ENCODE measurements around the gene DIP2A.
"Not testable (repeated sequence)": the region's sequence is repeated elsewhere in the genome, so short reads cannot be mapped to it uniquely, and the experiment has no call there.

The DIP2A gene

GRCh38 chr21:46515109-46515508, 56.4 kb downstream of the DIP2A start:
- no peaks in the 10 kb centered on the region for H3K9me3 ChIP-seq (ENCODE audit: low read length)
- H3K36me3 ChIP-seq (ENCODE audit: insufficient read depth, low read length), result peaks cover 19% of the 10 kb centered on the region
- H3K4me3 ChIP-seq (ENCODE audit: low read depth in 1 of 2, low read length in 2 of 2), result no peak overlapping the region
- no peak overlapping the region for H3K27ac ChIP-seq (ENCODE audit: low read depth, low read length)
- H3K4me1 ChIP-seq (ENCODE audit: insufficient read depth, low read length), result peaks cover 6% of the 10 kb centered on the region
- no peaks in the 10 kb centered on the region for H3K27me3 ChIP-seq (ENCODE audit: control insufficient read depth in 1 of 2, insufficient read depth in 2 of 2, low read length in 2 of 2)
- no peak overlapping the region for H3K9ac ChIP-seq (ENCODE audit: low read length)

GRCh38 chr21:46516068-46516467, 57.4 kb downstream of the DIP2A start:
- no peak overlapping the region for H3K4me3 ChIP-seq (ENCODE audit: low read depth in 1 of 2, low read length in 2 of 2)
- peaks cover 17% of the 10 kb centered on the region for H3K36me3 ChIP-seq (ENCODE audit: insufficient read depth, low read length)
- peaks cover 6% of the 10 kb centered on the region for H3K4me1 ChIP-seq (ENCODE audit: insufficient read depth, low read length)
- no peak overlapping the region for H3K27ac ChIP-seq (ENCODE audit: low read depth, low read length)
- H3K27me3 ChIP-seq (ENCODE audit: control insufficient read depth in 1 of 2, insufficient read depth in 2 of 2, low read length in 2 of 2), result no peaks in the 10 kb centered on the region
- H3K9me3 ChIP-seq (ENCODE audit: low read length), result no peaks in the 10 kb centered on the region
- H3K9ac ChIP-seq (ENCODE audit: low read length), result no peak overlapping the region

- Histone ChIP-seq H3K27me3 (ENCODE audit: control insufficient read depth in 1 of 2, insufficient read depth in 2 of 2, low read length in 2 of 2) (no peaks in the 10 kb centered on the region), H3K9ac (ENCODE audit: low read length) (no peak overlapping the region), H3K4me1 (ENCODE audit: insufficient read depth, low read length) (peaks cover 6% of the 10 kb centered on the region), H3K27ac (ENCODE audit: low read depth, low read length) (no peak overlapping the region), H3K36me3 (ENCODE audit: insufficient read depth, low read length) (peaks cover 5% of the 10 kb centered on the region), H3K9me3 (ENCODE audit: low read length) (no peaks in the 10 kb centered on the region), H3K4me3 (ENCODE audit: low read depth in 1 of 2, low read length in 2 of 2) (no peak overlapping the region)
Measured at GRCh38 chr21:46517361-46517760, 58.7 kb downstream of the DIP2A start.

GRCh38 chr21:46518983-46519583, 60.4 kb downstream of the DIP2A start:
- no peak overlapping the region for H3K27ac ChIP-seq (ENCODE audit: low read depth, low read length)
- peaks cover 6% of the 10 kb centered on the region for H3K4me1 ChIP-seq (ENCODE audit: insufficient read depth, low read length)
- no peaks in the 10 kb centered on the region for H3K9me3 ChIP-seq (ENCODE audit: low read length)
- no peaks in the 10 kb centered on the region for H3K36me3 ChIP-seq (ENCODE audit: insufficient read depth, low read length)
- no peaks in the 10 kb centered on the region for H3K27me3 ChIP-seq (ENCODE audit: control insufficient read depth in 1 of 2, insufficient read depth in 2 of 2, low read length in 2 of 2)
- H3K4me3 ChIP-seq (ENCODE audit: low read depth in 1 of 2, low read length in 2 of 2), result no peak overlapping the region
- H3K9ac ChIP-seq (ENCODE audit: low read length), result no peak overlapping the region

GRCh38 chr21:46527393-46527792, 68.7 kb downstream of the DIP2A start:
- H3K27me3 ChIP-seq (ENCODE audit: control insufficient read depth in 1 of 2, insufficient read depth in 2 of 2, low read length in 2 of 2); H3K27ac ChIP-seq (ENCODE audit: low read depth, low read length); H3K4me1 ChIP-seq (ENCODE audit: insufficient read depth, low read length); H3K4me3 ChIP-seq (ENCODE audit: low read depth in 1 of 2, low read length in 2 of 2); H3K9ac ChIP-seq (ENCODE audit: low read length); H3K9me3 ChIP-seq (ENCODE audit: low read length): not testable (repeated sequence)
- peaks cover 20% of the 10 kb centered on the region for H3K36me3 ChIP-seq (ENCODE audit: insufficient read depth, low read length)

- H3K9me3 ChIP-seq (ENCODE audit: low read length), result no peaks in the 10 kb centered on the region
- H3K27ac ChIP-seq (ENCODE audit: low read depth, low read length), result no peak overlapping the region
Measured at GRCh38 chr21:46527801-46528200, 69.1 kb downstream of the DIP2A start.

GRCh38 chr21:46532080-46532479, 73.4 kb downstream of the DIP2A start:
- H3K27me3 ChIP-seq (ENCODE audit: control insufficient read depth in 1 of 2, insufficient read depth in 2 of 2, low read length in 2 of 2), result no peaks in the 10 kb centered on the region
- H3K4me1 ChIP-seq (ENCODE audit: insufficient read depth, low read length), result no peaks in the 10 kb centered on the region
- peaks cover 38% of the 10 kb centered on the region for H3K36me3 ChIP-seq (ENCODE audit: insufficient read depth, low read length)
- no peaks in the 10 kb centered on the region for H3K9me3 ChIP-seq (ENCODE audit: low read length)
- H3K27ac ChIP-seq (ENCODE audit: low read depth, low read length), result no peak overlapping the region
- no peak overlapping the region for H3K9ac ChIP-seq (ENCODE audit: low read length)
- no peak overlapping the region for H3K4me3 ChIP-seq (ENCODE audit: low read depth in 1 of 2, low read length in 2 of 2)

More at GRCh38 chr21:46527801-46528200, 69.1 kb downstream of the DIP2A start:
- no peaks in the 10 kb centered on the region for H3K27me3 ChIP-seq (ENCODE audit: control insufficient read depth in 1 of 2, insufficient read depth in 2 of 2, low read length in 2 of 2)
- no peaks in the 10 kb centered on the region for H3K4me1 ChIP-seq (ENCODE audit: insufficient read depth, low read length)
- no peak overlapping the region for H3K9ac ChIP-seq (ENCODE audit: low read length)
- no peak overlapping the region for H3K4me3 ChIP-seq (ENCODE audit: low read depth in 1 of 2, low read length in 2 of 2)
- peaks cover 20% of the 10 kb centered on the region for H3K36me3 ChIP-seq (ENCODE audit: insufficient read depth, low read length)

- no peaks in the 10 kb centered on the region for H3K27me3 ChIP-seq (ENCODE audit: control insufficient read depth in 1 of 2, insufficient read depth in 2 of 2, low read length in 2 of 2)
- peaks cover 66% of the 10 kb centered on the region for H3K36me3 ChIP-seq (ENCODE audit: insufficient read depth, low read length)
- H3K27ac ChIP-seq (ENCODE audit: low read depth, low read length), result no peak overlapping the region
- no peaks in the 10 kb centered on the region for H3K4me1 ChIP-seq (ENCODE audit: insufficient read depth, low read length)
- no peak overlapping the region for H3K4me3 ChIP-seq (ENCODE audit: low read depth in 1 of 2, low read length in 2 of 2)
- H3K9me3 ChIP-seq (ENCODE audit: low read length), result no peaks in the 10 kb centered on the region
- H3K9ac ChIP-seq (ENCODE audit: low read length), result no peak overlapping the region
Measured at GRCh38 chr21:46537026-46537425, 78.3 kb downstream of the DIP2A start.

- Histone ChIP-seq H3K4me1 (ENCODE audit: insufficient read depth, low read length) (no peaks in the 10 kb centered on the region), H3K9me3 (ENCODE audit: low read length) (no peaks in the 10 kb centered on the region), H3K27ac (ENCODE audit: low read depth, low read length) (no peak overlapping the region), H3K36me3 (ENCODE audit: insufficient read depth, low read length) (peaks cover 75% of the 10 kb centered on the region), H3K4me3 (ENCODE audit: low read depth in 1 of 2, low read length in 2 of 2) (no peak overlapping the region), H3K27me3 (ENCODE audit: control insufficient read depth in 1 of 2, insufficient read depth in 2 of 2, low read length in 2 of 2) (no peaks in the 10 kb centered on the region), H3K9ac (ENCODE audit: low read length) (no peak overlapping the region)
Measured at GRCh38 chr21:46538262-46538661, 79.6 kb downstream of the DIP2A start.

- H3K4me3 ChIP-seq (ENCODE audit: low read depth in 1 of 2, low read length in 2 of 2), result no peak overlapping the region
- no peaks in the 10 kb centered on the region for H3K9me3 ChIP-seq (ENCODE audit: low read length)
- H3K36me3 ChIP-seq (ENCODE audit: insufficient read depth, low read length), result peaks cover 75% of the 10 kb centered on the region
- no peak overlapping the region for H3K27ac ChIP-seq (ENCODE audit: low read depth, low read length)
- H3K4me1 ChIP-seq (ENCODE audit: insufficient read depth, low read length), result no peaks in the 10 kb centered on the region
- no peak overlapping the region for H3K9ac ChIP-seq (ENCODE audit: low read length)
- no peaks in the 10 kb centered on the region for H3K27me3 ChIP-seq (ENCODE audit: control insufficient read depth in 1 of 2, insufficient read depth in 2 of 2, low read length in 2 of 2)
Measured at GRCh38 chr21:46538851-46539666, 80.4 kb downstream of the DIP2A start.

- Histone ChIP-seq H3K27ac (ENCODE audit: low read depth, low read length) (no peak overlapping the region), H3K9ac (ENCODE audit: low read length) (no peak overlapping the region), H3K4me3 (ENCODE audit: low read depth in 1 of 2, low read length in 2 of 2) (no peak overlapping the region), H3K27me3 (ENCODE audit: control insufficient read depth in 1 of 2, insufficient read depth in 2 of 2, low read length in 2 of 2) (no peaks in the 10 kb centered on the region), H3K9me3 (ENCODE audit: low read length) (no peaks in the 10 kb centered on the region), H3K36me3 (ENCODE audit: insufficient read depth, low read length) (peaks cover 67% of the 10 kb centered on the region), H3K4me1 (ENCODE audit: insufficient read depth, low read length) (no peaks in the 10 kb centered on the region)
Measured at GRCh38 chr21:46540087-46540710, 81.5 kb downstream of the DIP2A start.
